ENCODE measurements around the gene CLNK.

- TF ChIP-seq EZH2 (IDR thresholded peaks at IDR 0.05; ENCODE audit: insufficient read depth, poor library complexity, severe bottlenecking) (no peak), EZH2phosphoT487 (IDR thresholded peaks at IDR 0.05; ENCODE audit: insufficient read depth, low read depth) (no peak)
Measured at GRCh38 chr4:10466161-10466560, 218.4 kb downstream of the CLNK start.

Data from GM23248 (cell line).